HG02571 (cell line): Measurements from ENCODE around the gene GPC5.

Experiments used
- ATAC-seq: cut with Tn5 transposase; IDR thresholded peaks from one replicate; pipeline ENCODE4 v1.9.1; 2021; ENCODE audit warnings: mild to moderate bottlenecking, moderate library complexity; ENCODE audit not compliant: unreplicated experiment

The GPC5 gene

DNA sequence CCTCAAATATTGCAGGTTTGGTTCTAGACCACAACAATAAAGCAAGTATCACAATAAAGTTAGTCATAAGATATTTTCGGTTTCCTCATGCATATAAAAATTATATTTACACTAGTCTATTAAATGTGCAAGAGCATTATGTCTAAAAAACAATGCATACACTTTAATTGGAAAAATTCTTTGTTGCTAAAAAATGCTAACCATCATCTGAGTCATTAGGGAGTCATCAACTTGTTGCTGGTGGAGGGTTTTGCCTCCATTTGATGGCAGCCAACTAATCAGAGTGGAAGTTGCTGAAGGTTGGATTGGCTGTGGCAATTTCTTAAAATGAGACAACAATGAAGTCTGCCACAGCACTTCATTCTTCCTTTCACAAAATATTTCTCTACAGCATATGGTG lies 1405.9 kb downstream of the GPC5 start:
- ATAC-seq = no peak

DNA sequence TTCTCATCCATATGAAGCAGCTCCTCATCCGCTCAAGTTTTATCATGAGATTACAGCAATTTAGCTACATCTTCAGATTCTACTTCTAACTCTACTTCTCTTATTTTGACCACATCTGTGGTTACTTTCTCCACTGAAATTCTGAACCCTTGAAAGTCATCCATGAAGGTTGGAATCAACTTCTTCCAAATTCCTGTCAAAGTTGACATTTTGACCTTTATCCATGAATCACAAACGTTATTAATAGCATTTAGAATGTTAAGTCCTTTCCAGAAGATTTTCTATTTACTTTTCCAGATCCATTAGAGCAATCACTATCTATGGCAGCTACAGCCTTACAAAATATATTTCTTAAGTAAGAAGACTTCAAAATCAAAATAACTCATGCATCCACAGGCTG lies 1406.5 kb downstream of the GPC5 start:
- ATAC-seq = no peak

DNA sequence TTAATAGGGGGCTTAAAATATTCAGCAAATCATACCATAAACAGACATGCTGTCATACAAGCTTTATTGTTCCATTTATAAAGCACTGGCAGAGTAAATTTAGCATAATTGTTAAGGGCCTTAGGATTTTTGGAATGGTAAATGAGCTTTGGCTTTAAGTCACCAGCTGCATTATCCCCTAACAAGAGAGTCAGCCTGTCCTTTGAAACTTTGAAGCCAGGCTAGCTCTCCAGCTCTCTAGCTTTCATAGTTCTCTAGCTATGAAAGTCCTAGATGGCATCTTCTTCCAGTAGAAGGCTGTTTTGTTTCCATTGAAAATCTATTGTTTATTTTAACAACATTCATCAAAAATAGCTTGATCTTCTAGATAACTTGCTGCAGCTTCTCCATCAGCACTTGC lies 1407.3 kb downstream of the GPC5 start:
- ATAC-seq = no peak

DNA sequence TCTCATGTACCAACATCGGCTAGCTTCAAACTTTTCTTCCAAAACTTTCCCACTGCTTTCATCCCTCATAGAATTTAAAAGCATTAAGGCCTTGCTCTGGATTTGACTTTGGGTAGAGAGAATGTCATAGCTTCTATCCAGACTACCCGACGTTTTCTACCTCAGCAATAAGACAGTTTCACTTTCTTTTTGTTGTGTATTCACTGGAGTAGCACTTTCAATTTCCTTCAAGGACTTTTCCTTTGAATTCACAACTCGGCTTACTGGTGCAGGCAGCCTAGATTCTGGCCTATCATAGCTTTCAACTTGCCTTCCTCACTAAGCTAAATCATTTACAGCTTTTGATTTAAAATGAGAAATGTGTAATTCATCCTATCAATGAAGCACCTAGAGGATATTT lies 1407.8 kb downstream of the GPC5 start:
- ATAC-seq = no peak

DNA sequence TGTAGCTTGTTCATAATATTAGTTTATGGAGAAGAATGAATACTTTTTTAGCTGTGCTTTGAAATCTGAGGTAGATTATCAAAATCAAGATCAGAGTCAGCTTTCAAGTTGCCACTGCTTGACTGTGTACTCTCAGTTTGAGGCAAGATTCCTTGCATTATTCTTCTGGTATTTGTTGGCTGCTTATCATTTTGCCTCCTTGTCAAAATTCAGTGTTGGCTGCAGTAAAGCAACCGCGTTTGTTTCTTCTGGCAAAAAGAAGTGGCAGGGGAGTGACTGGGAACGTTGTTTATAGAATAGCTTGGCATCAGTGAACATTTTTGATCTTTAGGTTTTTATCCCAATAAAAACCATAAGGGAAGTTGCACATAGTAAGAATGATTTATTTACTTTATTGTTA lies 1408.9 kb downstream of the GPC5 start:
- ATAC-seq = no peak

GRCh38 chr13:92807966-92808365 lies 1409.5 kb downstream of the GPC5 start:
- no peak for ATAC-seq

DNA sequence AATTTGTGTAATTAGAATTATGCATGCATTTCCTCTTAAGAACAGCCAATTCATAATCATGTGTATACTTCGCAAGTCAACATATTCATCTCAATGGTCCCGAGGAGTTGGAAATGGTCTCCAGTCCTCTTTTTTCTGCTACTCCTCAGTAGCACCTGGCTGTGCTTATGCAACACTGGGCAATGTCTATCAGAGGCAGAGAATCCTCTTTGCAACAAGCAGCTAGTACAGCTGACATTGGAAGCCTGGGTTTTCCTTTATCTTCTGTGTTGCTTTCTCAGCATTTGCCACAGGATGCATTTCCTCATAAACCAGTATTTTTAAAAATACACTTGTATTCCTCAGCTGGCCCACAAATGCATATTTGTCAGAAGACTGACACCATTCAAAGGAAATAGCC lies 1422.9 kb downstream of the GPC5 start:
- ATAC-seq = no peak

GRCh38 chr13:92823059-92823458 lies 1424.6 kb downstream of the GPC5 start:
- ATAC-seq = no peak

DNA sequence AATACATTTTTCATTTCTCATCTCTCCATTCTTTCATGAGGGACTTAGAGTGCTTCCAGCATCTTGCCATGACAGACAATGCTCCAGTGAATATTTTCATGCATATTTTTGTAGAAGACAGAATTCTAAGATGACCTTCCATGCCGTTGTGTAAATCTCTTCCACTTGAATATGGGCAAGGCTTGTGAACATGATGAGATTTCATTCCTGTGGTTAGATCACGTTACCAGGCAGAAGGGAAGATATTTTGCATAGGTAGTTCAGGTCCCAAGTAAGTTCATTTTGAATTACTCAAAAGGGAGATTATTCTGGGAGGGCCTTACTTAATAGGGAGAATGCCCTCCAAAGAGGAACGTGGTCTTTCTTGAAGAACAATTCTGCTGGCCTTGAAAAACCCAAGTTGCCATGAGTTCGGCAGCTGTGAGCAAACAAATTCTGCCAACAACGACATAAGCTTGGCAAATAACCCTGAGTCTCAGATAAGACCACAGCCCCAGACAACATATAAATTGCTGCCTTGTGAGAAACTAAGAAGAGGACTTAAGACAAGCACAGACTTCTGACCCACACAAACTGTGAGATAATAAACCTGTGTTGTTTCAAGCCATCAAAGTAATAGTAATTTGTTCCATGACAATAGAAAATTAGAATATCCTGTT lies 1427.6 kb downstream of the GPC5 start:
- no peak for ATAC-seq

DNA sequence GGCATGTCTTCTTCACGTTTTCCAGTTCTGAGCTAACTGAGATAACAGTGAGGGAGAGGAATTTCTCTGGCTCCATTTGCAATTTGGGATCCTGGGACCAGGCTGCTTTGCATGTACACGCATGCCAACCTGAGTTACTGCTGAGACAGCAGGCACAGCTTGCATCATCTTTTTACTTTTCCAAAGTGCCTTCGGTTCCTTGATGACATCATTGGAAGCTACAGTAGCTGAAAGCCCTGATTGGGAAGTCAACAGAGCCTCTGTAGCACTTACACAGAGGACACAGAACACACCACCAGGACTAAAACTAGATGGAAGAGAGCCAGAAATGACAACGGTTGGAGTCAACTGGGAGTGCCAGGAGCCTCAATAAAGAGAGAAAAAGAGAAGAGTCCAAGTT lies 1429.1 kb downstream of the GPC5 start:
- ATAC-seq = no peak

DNA sequence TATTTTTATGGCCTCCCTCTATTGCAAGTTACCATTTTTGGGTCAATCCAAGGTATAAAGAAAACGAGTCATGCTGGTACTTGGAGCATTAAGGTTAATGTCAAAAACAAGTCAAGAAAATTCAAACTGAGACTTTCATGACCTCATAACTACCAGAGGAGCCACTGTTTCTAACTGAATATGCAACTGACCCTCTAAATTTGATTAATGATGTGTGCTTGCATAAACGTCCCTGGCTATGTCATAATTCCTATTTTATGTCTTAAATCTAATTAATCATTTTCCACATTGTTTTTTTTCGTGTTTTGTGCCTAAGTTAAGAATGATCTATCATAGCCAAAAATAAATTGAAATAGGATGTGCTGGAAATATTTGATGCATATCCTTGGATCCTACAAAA lies 1431.5 kb downstream of the GPC5 start:
- no peak for ATAC-seq

DNA sequence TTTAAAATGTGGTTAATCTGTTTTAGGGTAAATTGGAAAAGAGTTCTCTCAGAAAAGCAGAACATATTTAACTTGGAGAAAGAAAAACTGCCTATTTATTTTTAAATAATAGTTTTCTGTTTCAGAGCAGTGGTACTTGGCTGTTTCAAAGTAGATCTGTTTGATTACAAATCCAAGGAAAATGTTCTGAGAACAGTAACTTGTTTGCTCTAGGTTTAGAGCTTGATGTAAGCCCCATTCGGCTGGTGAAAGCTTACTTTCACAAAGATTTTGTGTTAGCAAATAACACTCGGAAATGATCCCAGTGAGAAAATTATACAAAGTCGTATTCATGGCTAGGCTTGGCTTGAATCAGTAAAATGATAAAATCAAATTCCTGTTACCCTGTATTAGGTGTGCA lies 1432.4 kb downstream of the GPC5 start:
- no peak for ATAC-seq

DNA sequence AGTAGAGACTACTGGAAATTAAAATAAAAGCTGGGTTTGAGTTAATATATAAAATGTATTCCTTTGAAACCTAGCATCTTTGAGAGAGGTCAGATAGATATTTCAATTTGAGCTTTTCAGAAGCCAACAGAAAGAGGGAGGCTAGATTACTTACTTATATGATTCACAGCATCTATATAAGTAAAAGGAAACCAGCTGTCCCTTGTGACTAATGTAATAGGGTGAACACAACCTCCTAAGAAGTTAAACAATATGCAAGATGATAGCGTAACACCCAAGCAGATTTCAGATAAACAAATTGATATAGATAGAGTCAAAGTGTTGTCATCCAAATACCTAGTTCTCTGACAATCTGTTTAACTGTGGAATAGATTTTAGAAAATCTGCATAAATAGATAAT lies 1434.7 kb downstream of the GPC5 start:
- ATAC-seq = no peak

DNA sequence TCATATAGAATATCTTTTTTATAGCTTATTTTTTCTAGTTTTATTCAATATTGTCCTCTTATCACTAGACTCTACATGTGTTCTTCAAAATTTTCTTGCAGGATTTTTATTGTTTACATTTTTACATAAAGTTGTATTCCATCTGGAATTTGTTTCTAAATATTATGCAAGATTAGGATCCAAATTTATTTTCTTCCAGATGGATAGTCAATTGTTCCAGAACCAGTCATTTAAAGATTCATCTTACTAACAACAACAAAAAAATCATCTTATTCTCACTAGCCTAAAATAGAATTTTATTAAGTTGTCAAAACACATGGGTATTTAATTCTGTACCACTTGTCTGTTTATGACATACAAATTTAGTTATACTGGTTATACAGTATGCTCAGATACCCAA lies 1437.8 kb downstream of the GPC5 start:
- no peak for ATAC-seq

- no peak for ATAC-seq
Observed at GRCh38 chr13:92838786-92839185, 1440.4 kb downstream of the GPC5 start.

DNA sequence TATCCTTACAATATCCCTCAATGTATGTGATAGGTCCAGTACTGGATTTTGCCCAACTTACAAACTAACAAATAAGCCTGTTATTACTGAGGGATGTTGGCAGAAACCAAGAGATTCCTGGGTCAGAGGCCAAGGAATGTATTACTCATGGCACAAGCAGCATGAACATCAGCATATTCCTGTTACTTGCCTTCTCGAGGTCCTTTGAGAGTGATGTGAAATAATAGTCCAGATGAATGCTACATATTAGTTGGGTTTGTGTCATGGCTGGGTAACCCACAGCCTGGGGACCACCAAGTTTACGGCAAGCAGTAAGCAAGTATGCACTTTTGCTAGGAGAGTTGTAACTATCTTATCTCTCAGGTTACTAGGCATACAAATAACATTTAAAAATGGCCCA lies 1443.7 kb downstream of the GPC5 start:
- ATAC-seq = no peak

DNA sequence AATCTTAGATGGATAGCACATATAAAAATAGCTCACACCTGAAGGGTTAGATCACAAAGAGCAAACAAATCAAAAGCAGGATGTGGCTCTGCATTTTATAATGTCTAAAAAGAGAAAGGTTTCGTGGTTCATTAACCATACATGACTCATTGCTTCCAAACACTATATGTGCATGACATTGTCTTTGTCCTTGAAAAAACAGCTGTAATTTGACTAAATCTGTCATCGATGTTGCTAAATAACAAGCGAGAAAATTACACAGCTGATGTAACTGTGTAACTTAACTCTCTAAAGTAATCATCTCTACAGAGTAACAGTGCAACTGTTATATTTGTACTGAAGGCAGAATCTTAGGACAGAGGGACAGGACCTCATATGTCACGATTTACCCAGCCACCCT lies 1445.1 kb downstream of the GPC5 start:
- no peak for ATAC-seq

GRCh38 chr13:92849381-92849780 lies 1451.0 kb downstream of the GPC5 start:
- ATAC-seq = no peak

- ATAC-seq = no peak
Observed at GRCh38 chr13:92864584-92865284, 1466.3 kb downstream of the GPC5 start.

GRCh38 chr13:92873029-92873428 lies 1474.6 kb downstream of the GPC5 start:
- no peak for ATAC-seq

GRCh38 chr13:92886535-92887077 lies 1488.2 kb downstream of the GPC5 start:
- ATAC-seq = no peak

GRCh38 chr13:92894447-92894846 lies 1496.0 kb downstream of the GPC5 start:
- ATAC-seq = no peak

- no peak for ATAC-seq
Observed at GRCh38 chr13:92896842-92897241, 1498.4 kb downstream of the GPC5 start.
